ENCODE measurements around the gene RAVER2.

- TF ChIP-seq CTCF (IDR thresholded peaks at IDR 0.05; ENCODE audit: poor library complexity) = no peak
- no peak for TF ChIP-seq EZH2 (IDR thresholded peaks at IDR 0.05; ENCODE audit: borderline replicate concordance)
These were observed 57.1 kb downstream of the RAVER2 start for GRCh38 chr1:64801851-64802523.
